GM21447 (cell line): Measurements from ENCODE around the gene SLC9A9.
A peak's percentile ranks its signal among the peaks of the same experiment; 100 is the strongest.
"Not testable (repeated sequence)": the region's sequence is repeated elsewhere in the genome, so short reads cannot be mapped to it uniquely, and the experiment has no call there.

Experiments
- ATAC-seq: cut with Tn5 transposase; IDR thresholded peaks from one replicate; pipeline ENCODE4 v1.9.1; 2021; ENCODE audit not compliant: unreplicated experiment

Gene SLC9A9

DNA sequence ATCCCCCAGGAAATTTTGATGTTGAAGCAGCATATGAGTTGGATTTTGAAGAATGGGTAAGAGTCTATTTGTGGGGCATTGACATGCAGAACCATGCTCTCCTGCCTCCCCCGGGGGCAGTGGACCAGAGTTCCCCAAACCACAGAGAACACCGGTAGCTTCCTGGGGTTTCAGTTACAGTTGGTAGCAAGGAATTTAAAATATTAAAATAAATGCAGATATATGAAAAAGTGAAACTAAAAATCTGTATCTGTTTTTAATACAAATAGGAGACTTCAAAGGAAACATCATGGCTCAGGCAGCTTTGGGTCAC, 37.4 kb downstream of the SLC9A9 start:
- ATAC-seq: no peak

- ATAC-seq: no peak
Observed at GRCh38 chr3:143810166-143810952, 37.9 kb downstream of the SLC9A9 start.

DNA sequence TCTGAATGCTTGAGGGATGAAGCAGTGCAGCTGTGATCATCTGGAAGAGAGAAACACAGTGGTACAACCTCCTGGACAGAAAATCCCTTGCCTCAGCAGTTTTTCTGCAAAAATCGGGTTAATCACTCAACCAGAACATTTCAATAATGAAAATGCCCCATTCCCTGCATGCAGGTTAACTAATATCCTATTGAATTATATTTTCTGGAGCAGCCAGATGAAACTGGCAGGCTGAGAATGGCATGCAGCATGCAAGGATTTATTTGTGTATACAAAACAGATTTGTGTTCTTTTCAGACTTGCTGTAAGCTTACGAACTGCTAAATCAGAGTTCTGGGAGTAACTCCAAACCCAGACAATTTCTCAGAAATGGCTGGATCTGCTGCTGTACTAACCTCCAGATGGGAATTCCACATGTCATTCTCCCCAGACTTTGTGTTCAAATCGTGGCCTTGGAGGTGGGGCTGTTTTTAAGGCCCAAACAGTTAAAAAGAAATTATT, 39.1 kb downstream of the SLC9A9 start:
- ATAC-seq: no peak

DNA sequence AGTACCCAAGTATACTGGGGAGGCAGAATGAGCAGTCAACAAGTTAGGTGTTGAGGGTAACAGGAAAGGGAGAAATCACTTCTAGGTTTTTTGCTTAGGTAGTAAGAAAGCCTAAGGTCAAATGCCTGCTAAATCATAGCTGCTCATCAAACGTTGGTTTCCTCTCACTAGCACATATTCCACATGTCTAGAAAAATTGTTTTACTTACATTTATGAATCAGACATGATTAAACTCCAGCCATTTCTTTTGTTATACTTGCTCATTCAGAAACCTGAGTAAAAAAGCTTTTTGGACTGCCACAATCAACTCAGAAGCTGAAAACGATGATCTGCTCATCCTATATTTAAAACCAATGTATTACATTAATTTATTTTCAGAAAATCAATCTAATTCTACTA, 40.2 kb downstream of the SLC9A9 start:
- ATAC-seq: no peak

- no peak for ATAC-seq
Observed at GRCh38 chr3:143806038-143806437, 42.2 kb downstream of the SLC9A9 start.

DNA sequence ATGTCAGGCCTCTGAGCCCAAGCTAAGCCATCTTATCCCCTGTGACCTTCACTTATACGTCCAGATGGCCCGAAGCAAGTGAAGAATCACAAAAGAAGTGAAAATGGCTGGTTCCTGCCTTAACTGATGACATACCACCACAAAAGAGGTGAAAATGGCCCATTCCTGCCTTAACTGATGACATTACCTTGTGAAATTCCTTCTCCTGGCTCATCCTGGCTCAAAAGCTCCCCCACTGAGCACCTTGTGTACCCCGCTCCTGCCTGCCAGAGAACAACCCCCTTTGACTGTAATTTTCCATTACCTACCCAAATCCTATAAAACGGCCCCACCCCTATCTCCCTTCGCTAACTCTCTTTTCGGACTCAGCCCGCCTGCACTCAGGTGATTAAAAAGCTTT, 42.8 kb downstream of the SLC9A9 start:
- not testable (repeated sequence) for ATAC-seq

- not testable (repeated sequence) for ATAC-seq
Observed at GRCh38 chr3:143801046-143801445, 47.2 kb downstream of the SLC9A9 start.

DNA sequence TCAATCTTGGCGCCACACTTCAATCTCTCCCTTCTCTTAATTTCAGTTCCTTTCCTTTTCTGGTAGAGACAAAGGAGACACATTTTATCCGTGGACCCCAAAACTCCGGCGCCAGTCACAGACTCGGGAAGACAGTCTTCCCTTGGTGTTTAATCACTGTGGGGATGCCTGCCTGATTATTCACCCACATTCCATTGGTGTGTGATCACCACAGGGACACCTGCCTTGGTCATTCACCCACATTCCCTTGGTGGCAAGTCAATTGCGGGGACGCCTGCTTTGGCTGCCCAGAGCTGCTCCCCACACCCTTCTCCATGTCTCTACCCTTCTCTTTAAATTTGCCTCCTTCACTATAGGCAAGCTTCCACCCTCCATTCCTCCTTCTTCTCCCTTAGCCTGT, 50.1 kb downstream of the SLC9A9 start:
- ATAC-seq: not testable (repeated sequence)

GRCh38 chr3:143795874-143796273, 52.4 kb downstream of the SLC9A9 start:
- no peak for ATAC-seq

GRCh38 chr3:143794793-143795462, 53.3 kb downstream of the SLC9A9 start:
- ATAC-seq: no peak

- ATAC-seq: no peak
Observed at GRCh38 chr3:143793971-143794370, 54.3 kb downstream of the SLC9A9 start.

DNA sequence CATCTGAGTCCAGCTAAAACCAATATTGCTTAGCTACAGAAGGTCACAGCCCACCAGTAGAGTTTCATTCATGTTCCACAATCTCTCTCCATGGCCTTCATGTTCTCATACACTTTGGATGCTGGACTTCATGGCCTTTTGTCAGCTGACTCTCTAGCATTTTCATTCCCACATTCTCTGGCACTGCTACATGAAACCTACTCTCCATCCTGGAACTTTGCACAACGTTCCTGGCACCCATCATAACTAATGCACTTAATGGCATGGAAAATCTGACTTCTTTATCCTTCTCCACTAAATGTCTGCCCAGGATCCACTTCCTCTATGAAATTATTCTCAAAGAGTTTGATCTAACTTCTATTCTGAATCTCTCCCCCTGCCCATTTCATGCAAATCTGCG, 56.9 kb downstream of the SLC9A9 start:
- no peak for ATAC-seq

- no peak for ATAC-seq
Observed at GRCh38 chr3:143786219-143787191, 61.8 kb downstream of the SLC9A9 start.

DNA sequence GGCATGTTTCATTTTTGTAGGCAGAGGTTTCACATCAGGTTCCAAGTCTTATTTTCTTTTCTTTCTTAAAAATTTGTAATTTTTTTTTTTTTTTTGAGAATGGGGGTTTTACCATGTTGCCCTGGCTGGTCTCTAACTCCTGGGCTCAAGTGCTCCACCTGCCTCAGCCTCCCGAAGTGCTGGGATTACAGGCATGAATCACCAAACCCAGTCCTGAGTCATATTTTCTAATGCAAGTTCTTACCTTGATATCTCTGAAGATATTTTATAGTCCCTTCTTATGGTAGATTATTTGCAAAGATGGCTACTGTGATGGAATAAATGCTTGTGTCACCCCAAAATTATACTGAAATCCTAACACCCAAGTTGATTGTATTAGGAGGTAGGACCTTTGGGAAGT, 63.8 kb downstream of the SLC9A9 start:
- ATAC-seq: no peak

DNA sequence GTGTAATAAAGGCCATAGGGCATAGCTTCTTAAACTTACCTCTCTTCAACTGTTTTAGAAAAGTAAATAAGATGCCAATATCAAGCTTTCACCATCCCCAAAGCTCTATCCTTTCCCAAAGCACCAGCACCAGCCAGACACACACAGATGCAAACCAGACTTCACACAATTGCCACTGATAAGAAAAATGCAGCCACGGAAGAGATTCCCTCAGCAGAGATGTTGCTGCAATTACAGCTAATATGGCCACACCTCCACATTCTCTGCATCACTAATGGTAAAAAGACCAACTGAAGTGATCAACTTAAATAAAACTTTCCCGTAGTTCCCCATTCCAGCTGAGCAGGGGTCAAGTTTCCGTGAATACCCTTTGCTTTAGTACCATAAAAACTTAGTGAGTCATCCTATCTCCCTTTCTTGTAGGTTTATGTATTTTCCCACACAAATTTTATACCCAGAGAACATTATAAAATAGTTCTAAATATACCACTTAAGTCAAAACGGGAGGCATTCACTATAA, 64.4 kb downstream of the SLC9A9 start:
- no peak for ATAC-seq

DNA sequence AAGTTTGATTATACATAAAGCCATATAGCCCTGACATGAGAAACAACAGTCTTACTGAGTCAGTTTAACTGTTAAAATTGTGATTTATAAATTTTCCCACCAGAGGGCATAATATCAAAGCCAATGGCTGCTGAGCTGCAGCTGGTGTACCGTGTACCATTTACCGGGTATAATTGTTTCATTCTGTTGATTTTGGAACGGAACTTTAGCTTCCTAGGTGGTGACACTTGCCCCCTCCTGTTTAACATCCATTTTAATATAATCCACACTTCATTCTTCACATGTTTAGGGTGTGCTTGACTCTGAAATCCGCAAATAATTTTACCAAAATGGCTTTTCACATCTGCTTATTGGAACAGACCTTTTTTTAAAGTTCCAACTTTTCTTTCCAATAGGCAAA, 72.8 kb downstream of the SLC9A9 start:
- peak; percentile 92 for ATAC-seq

DNA sequence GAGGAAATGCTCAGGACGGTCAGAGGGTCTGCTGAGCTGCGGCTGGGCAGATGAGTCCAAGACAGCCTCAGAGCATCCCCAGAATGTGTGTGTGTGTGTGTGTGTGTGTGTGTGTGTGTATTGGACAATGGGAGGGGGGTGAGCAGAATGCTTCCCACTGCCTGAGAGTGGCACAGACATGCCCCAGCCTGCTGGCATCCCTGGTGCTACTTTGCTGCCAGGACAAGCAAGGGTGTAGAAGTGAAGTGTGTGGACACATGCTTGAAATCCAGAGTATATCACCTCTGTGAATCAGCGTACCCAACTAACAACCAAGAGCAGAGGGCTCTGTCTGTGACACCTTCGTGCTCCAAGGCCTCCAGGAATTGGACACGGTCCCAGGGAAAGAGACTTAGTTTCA, 76.3 kb downstream of the SLC9A9 start:
- ATAC-seq: no peak

GRCh38 chr3:143771258-143771657, 77.0 kb downstream of the SLC9A9 start:
- ATAC-seq: no peak

DNA sequence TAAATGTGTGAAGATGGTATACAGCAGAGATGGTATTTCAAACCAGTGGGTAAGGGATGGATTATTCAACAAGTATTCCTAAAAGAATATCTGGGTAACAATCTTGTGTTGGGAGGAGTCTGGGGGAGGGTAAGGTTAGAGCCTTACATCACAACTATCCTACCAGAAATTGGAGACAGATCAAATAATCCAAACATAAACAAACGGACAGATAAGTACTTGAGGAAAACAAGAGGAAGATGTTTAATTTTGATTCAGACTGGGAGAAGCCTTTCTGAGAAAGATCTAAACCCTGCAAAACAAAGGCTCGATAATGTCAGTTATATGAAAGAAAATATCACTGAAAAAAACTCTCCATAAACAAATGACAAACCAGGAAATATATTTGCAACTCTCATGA, 77.9 kb downstream of the SLC9A9 start:
- no peak for ATAC-seq

- no peak for ATAC-seq
Observed at GRCh38 chr3:143769616-143770015, 78.7 kb downstream of the SLC9A9 start.

DNA sequence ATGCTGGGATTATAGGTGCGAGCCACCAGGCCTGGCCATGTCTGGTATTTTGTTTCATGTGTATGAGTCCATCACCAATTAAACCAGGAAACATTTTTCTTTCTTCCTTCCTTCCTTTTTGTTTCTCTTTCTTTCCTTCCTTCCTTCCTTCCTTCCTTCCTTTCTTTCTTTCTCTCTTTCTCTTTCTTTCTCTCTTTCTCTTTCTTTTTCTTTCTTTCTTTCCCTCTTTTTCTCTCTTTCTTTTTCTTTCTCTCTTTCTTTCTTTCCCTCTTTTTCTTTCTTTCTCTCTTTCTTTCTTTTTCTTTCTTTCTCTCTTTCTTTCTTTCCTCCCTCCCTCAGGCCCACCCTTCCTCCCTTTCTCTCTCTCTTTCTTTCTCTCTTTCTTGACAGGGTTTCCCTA, 83.4 kb downstream of the SLC9A9 start:
- ATAC-seq: no peak
